HS-27A (cell line): Measurements from ENCODE around the gene NNMT.

Experiments used
- DNase-seq: peaks from one replicate; pipeline ENCODE4 v3.0.0-alpha.2; 2012; ENCODE audit warnings: low read depth, missing footprints

NNMT gene

DNA sequence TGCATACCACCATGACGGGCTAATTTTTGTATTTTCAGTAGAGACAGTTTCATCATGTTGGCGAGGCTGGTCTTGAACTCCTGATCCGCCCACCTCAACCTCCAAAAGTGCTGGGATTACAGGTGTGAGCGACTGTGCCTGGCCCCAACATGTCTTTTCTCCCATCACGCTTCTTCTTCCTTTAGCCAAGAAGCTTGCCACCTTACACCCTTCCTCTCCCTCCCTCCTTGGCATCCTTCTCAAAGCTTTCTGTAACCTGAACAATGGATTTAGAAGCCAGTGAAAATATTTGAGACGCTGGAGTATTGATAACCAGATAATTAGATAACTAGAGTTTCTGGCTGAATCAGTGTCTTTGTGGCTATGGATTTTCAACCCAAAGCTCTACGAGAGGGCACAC, 11.3 kb upstream of the NNMT start:
- DNase-seq = no peak

DNA sequence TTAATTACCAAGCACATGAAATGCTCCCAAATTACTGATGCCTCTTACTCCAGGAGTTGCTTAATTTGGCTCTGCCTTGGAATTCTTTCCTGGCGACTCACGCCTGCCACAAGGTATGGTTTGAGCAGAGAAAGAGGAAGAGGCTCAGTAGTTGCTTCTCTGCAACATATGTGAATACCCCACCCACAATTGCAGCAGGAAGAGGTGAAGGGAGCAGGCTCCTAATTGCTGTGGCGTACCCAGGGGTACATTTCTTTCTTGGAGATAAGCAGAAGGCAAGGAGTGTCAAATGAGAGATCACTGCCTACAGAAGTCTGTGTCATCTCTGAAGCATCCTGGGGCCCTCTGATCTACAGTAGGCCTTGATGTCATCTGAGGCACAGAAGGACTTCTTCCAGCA, 10.6 kb upstream of the NNMT start:
- DNase-seq = no peak

DNA sequence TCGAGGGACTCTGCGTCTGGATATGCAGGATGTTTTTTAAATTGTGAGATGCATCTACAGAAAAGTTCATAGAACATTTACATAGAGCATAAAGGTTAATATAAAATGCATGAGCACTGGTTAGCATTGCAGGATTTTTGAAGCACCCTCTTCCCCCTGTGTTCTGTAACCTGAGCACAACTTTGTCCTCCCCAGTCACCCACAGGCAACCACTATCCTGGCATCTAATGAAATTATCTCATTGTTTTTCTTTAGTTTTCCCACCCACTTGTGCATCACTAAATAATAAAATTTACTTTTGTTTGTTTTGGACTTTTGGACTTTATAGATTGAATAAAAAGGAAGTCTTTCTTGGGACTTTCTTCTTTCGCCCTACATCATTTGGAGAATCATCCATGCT, 10.0 kb upstream of the NNMT start:
- DNase-seq = no peak

DNA sequence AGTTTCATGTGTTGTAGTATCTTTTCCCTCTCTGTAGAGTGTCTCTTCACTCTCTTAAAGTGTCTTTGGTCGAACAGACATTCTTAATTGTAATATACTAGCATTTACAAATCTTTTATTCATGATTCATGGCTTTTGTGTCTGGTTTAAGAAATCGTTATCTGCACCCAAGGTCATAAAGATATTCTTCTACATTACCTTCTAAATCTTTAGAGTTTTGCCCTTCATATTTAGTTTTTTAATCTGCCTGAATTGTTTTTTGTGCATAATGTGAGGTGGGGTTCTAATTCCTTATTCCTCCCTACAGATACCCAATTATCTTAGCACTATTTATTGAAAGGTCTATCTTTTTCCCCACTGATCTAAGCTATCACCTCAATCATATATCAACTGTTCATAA, 9.0 kb upstream of the NNMT start:
- DNase-seq = no peak

DNA sequence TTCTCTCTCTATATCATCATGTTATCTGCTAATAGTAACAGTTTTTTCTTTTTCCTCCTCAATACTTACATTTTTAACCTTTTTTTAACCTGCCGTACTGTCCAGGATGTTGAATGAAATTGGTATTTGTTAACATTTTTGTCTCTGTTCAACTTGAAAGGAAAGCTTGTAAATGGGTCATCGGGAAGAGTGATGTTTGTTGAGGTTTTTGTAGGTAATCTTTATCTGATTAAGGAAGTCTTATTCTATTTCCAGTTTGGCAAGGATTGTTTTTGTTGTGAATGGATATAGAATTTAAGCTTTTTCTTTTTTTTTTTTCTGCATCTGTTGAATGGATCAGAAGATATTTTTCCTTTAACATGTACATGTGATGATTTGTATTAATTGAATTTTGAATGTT, 8.1 kb upstream of the NNMT start:
- DNase-seq = no peak

DNA sequence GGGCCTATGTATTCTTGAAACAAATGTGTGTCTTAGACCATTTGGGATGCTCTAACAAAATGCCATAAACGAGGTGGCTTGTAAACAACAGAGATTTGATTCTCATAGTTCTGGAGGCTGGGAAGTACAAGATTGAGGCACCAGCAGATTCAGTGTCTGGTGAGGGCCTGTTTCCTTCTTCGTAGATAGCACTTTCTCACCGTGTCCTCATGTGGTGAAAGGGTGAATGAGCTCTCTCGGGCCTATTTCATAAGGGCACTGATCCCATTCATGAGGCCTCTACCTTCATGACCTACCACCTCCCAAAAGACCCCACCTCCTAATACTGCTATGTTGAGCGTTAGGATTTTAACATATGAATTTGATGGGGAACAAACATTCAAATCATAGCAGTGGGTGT, 6.4 kb upstream of the NNMT start:
- DNase-seq = no peak

DNA sequence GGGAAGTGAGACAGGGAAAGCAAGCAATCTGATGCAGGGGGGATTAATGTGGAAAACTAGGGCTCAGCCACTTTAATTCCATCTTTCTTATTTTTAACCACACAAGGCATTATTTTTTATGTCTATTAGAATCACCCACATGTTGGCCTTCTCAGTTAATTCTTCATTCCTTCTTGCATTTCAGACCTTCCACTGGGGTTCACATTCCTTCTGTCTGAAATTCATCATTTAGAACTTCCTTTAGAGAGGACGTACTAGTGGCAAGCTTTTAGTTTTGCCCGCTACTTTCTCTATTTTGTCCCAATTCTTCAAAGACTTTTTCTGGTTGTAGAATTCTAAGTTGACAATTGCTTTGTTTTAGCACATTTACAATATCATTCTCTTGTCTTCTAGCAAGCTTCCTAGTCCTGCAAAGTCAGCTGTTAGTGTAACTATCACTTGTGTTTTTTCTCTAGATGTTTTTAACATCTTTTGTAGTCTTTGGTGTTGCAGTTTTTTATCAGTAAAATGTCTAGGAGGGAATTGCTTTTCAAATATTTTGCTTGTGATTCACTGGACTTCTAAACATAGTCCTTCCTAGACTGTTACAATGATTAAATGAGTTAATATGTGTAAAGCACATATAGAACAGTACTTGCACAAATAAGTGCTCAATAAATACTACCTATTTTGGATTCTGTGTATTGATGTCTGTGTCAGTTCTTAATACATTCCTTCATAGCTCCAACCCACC, 5.5 kb upstream of the NNMT start:
- no peak for DNase-seq

DNA sequence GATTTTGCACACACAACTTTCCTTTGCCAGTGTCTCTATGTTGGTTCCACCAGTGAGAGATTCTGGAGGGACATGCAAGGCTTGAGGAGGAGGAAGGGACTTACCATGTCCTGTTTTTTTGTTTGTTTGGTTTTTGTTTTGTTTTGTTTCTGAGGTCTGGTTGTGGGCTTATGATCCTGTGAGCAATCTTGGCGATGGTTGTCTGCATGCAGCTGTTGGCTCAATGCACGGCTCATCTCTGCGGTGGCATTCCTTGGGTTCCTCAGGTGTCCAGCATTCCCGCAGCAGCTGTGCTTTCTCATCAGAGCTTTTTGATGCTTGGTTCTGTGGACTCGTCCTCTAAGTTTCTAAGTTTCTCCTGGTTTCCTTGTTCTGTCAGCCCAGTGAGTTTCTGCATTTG, 4.8 kb upstream of the NNMT start:
- DNase-seq = no peak

DNA sequence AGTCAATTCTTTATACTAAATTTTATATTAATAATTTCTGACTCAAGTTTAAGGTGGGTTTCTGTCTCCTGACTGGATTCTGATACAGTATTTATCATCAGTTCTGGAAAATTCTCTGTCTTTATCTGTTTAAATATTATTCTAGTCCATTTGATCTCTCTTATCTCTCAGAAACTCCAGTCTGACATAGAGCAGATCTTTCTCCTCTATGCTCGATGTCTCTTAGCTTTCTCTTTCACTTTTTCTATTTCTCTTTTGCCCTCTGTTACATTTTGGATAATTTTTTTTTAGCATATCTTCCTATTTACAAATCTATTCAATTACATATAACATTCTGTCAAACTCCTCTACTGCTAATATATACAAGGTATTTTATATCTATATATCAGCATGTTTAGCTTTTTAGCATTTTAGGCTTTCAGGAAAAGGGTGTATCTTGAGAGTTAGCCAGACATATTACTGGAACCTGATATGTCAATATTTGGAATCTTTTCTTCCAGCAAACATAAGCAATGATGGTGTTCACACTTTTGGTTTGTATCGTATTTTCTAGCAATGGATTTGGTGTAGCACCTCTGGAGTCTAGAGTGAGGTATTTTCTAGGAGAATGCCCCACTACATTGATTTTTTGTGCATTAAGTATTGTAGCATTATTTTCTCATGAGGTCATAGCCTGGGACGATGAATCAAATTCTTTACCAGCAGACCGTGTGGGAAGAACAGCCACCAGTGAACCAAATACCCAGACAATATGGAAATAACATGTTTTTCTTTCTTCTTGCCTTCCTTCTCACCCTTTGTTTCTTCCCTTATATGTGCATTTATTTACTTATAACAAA, 4.1 kb upstream of the NNMT start:
- DNase-seq = no peak

DNA sequence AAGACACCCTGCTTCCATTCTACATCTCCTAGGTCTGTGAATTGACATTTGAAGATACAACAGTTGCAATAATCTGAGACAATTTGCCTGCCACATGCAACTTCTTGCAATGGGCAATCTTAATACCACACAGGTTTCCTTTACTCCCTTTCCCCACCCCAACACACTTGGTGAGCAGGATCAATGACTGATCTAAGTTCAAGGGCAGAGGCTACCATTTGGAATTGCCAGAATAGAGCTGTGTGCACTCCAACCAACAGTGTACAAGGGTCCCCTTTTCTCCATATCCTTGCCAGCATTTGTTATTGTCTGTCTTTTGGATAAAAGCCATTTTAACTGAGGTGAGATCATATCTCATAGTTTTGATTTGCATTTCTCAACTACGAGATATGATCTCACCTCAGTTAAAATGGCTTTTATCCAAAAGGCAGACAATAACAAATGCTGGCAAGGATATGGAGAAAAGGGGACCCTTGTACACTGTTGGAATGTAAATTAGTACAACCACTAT, 2.9 kb upstream of the NNMT start:
- DNase-seq = no peak

DNA sequence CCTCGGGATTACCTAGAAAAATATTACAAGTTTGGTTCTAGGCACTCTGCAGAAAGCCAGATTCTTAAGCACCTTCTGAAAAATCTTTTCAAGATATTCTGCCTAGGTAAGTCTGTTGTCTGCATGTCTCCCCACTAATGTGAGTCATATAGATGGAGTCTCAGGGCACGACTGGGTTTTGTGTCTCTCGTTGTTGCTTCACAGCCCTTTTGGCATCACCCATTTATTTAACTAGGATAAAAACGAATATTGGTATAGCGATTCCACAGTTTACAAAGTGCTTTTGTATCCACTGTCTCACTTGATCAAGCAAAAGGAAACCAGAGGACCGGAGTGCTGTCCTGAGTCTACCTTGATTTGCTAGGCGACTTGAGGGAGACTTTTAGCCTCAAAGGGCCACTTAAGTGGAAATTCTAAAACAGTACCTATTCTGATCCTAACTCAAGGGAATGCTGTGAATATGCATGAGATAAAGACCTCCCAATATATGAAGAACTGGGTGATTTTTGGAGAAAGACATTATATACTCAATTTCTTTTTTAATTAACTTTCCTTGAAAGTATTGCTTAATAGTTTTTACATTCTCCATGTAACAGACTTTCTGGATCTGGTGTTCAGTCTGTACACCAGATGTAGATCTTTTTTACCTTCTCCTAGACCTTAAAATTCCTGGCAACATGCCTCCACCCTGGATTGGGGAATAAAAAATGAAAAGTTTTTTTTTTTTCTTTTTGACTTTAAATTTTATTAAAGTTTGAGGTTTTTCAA, 590 bp downstream of the NNMT start:
- DNase-seq = no peak

DNA sequence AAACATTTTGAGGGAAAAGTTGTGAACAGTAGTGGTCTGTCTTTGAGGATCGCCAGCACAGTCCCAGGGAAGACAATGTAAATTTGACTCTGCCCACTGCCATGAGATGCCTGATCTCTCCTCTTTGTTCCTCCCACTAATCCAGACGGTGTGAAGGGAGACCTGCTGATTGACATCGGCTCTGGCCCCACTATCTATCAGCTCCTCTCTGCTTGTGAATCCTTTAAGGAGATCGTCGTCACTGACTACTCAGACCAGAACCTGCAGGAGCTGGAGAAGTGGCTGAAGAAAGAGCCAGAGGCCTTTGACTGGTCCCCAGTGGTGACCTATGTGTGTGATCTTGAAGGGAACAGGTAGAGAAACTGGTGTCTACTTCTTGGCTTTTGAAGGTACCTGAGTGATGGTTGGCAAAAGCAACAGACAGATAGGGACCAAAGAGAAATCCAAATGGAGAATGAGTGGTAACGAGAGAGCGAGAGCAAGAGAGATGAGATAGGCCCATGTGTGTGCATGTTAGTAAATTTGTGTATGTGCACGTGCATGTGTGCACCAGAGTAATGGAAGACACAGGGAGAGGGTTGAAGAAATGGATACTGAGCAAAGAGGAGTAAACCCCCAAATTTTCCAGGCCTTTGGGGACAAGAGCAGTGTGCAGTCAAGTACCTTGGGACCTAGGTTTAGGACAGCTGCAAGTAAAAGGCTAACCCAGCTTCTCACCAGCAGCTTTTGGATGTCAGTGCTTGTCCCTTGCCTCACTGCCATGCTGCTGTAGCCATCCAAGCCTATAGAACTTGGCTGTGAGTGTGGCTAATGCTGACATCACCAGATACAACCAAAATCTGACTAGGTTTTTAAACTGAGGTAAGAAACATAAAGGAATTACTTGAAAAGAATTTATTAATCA, 1.9 kb downstream of the NNMT start:
- DNase-seq = no peak

DNA sequence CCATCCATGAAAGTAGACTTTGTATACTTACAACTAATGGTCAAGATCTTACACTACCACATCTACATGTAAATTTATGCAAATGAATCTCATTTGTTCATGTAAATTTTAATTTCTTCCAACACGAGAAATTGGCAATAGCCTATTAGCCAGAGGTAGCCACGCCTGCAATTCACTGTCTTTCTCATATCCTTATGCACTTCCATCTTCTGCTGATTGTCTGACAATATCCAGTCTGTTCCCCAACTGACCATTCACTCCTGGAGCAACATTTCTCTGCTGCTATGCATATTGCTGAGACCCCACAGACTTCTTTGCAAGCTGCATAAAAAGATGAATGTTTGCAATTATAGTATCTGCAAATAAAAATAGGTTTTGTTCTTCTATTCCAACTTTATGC, 2.5 kb downstream of the NNMT start:
- DNase-seq = no peak

DNA sequence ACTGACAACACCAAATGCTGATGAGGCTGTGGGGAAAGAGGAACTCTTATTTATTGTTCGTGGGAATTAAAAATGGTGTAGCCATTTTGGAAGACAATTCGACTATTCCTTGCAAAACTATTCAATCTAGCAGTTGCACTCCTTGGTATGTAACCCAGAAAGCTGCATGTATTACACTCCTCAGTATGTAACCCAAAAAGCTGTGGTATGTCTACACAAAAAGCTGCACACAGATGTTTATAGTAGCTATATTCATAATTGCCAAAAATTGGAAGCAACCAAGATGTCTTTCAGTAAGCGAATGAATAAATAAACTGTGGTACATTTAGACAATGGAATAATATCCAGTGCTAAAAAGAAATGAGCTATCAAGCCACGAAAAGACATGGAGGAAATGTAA, 4.9 kb downstream of the NNMT start:
- DNase-seq = no peak

DNA sequence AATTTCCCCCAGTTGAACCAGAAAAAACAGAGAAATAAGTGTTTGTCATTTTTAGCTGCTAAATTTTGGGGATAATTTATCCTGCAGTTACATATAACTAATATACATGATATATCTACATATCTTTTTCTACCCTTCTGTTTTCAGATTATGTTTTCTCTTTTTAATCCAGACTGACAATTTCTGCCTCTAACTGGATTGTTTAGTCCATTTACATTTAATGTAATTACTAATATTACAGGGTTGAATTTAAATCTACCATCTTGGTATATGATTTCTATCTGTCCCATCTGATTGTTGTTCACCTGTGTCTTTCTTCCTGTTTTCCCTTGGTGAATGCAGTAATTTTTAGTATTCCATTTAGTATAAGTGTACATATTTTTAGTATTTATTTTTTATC, 5.7 kb downstream of the NNMT start:
- no peak for DNase-seq

DNA sequence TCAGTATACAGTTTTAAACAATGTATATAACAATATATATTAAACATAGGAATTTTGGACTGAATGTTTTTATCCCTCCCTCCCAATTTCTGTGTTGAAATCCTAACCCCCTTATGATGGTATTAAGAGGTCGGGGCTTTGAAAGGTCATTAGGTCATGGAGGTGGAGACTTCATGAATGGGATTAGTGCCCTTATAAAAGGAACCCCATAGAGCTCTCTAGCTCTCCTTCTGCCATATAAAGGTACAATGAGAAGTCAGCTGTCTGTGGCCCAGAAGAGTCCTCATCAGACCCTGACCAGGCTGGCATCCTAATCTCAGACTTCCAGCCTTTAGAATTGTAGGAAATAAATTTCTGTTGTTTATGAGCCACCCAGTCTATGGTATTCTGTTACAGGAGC, 6.5 kb downstream of the NNMT start:
- DNase-seq = no peak

DNA sequence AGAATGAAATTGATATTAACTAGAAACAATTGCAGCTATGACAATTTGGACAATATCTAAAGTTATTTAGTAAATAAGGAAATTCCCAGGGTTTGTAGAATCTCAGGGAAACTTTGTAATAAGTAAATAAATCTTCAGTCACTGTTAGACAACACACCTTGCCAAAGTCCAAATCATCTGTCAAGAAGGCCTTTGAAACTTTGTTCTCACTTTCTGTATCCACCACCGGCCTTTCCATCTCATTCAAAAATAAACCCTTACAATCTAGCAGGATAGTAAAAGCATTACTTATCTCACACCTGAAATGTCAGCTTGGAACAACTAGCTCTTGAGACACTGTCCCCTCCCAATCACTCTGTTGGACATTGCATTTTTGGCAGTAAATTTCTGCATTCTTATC, 7.9 kb downstream of the NNMT start:
- DNase-seq = no peak

DNA sequence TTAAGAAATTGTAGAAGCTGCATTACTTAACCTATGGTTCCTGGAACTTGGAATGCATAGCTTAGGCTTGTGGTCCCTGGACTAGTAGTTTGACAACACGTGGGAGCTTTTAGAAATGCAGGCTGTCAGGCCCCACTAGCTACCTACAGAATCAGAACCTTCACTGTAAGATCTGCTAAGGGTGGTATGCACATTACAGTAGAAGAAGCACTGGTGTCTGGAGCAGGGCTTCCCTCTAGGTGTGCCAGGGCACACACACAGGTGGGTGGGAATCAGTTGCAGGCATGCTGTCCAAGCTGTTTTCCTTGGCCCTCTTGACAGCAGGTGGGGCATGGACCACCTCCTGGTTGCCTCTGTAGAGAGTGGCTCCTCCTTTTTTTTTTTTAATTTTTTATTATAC, 8.8 kb downstream of the NNMT start:
- no peak for DNase-seq

DNA sequence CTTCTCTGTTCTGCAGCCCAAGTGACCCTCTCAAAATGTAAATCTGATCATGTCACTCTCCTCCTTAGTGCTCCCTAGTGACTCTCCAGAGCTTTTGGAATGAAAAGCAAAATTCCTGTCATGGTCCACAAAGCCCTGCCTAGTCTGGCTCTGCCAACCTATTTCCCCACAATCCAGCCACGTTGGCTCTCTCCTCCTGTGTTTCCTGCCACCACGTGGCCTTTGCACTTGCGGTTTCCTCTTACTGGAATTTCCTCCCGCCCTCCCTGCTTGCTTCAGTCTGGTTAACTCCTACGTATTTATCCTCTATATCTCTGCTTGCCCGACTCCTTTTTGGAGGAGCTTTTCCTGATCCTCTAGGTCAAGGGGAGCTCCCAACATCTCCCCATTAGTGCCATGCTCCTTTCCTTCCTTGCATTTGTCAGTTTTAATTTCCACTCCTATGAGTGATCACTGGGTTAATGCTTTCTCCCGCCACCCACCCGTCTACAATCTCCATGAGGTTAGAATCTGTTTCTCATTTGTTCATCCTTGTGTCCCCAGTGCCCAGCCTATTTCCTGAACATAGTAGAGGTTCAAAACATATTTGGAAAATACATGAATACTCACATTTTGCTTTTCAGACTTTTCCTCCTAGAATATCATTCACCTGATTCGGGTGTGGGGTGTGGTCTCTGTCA, 11.5 kb downstream of the NNMT start:
- no peak for DNase-seq

DNA sequence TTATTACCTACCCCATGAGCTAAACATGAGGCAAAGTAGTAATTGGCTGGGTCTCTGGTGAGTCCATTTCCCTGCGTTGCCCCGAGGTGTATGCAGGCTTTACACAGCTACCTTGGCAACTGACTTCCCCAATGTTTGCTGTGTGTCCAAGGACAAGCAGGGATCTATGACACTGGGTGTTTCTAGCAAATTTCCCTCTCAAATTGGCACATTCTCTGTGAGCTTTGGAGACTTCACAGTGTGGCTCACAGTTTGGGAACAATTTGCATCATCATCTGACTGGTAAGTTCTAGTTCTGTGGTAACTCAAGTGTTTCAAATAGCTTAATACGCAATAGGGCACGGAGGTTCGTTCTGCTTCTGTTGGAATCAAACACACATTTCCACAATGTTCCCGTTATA, 12.5 kb downstream of the NNMT start:
- no peak for DNase-seq

DNA sequence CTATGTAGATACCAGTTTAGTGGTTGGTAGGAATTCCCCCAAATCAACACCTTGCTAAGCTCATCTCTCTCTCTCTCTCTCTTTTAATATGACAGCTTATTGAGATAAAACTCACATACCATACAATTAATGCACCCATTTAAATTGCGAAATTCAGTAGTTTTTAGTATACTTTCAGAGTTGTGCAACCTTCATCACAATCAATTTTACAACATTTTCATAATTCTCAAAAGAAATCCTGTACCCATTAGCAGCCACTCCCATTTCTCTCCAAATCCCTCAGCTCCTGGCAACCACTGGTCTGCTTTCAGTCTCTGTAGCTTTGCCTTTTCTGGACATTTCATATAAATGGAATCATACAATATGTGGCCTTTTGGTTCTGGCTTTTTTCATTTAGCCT, 13.3 kb downstream of the NNMT start:
- no peak for DNase-seq
